HEK293T (cell line): ENCODE results near the gene CHCHD10.

ENCODE experiments used
- CTCF ChIA-PET: fragments of 350-600 bp; formaldehyde crosslinking; extraction: SDS; loops from one replicate; lab custom pipeline; 2021; ENCODE audit warnings: antibody characterized with exemption, inconsistent platforms; lab: Yijun Ruan, JAX
- POLR2A ChIA-PET: fragments of 350-600 bp; formaldehyde crosslinking; extraction: SDS; loops from one replicate; lab custom pipeline; 2020; ENCODE audit warnings: antibody characterized with exemption, inconsistent platforms; lab: Yijun Ruan, JAX
- DNase-seq: peaks from one replicate; pipeline ENCODE4 v3.0.0; 2012; ENCODE audit warnings: mixed read lengths; ENCODE audit errors: extremely low spot score
- ARNT ChIP-seq: fragments of 450-650 bp; IDR thresholded peaks from 2 replicates; pipeline ENCODE4 v1.6.1; 2017; ENCODE audit warnings: mild to moderate bottlenecking
- BHLHE40 ChIP-seq: fragments of 450-650 bp; IDR thresholded peaks from 2 replicates; pipeline ENCODE4 v1.6.1; 2016; ENCODE audit warnings: mild to moderate bottlenecking, moderate library complexity, borderline replicate concordance
- CTBP1 ChIP-seq: fragments of 450-650 bp; IDR thresholded peaks from 2 replicates; pipeline ENCODE4 v1.6.1; 2016; ENCODE audit warnings: borderline replicate concordance
- ELF4 ChIP-seq: fragments of 450-650 bp; IDR thresholded peaks from 2 replicates; pipeline ENCODE4 v1.6.1; 2017; ENCODE audit warnings: antibody characterized with exemption
- FOXA1 ChIP-seq: fragments of 450-650 bp; IDR thresholded peaks from 2 replicates; pipeline ENCODE4 v1.6.1; 2016; ENCODE audit warnings: mild to moderate bottlenecking
- FOXK2 ChIP-seq: fragments of 450-650 bp; IDR thresholded peaks from 2 replicates; pipeline ENCODE4 v1.6.1; 2016; ENCODE audit warnings: mild to moderate bottlenecking
- FOXM1 ChIP-seq: fragments of 450-650 bp; IDR thresholded peaks from 2 replicates; pipeline ENCODE4 v1.6.1; 2017; ENCODE audit warnings: mild to moderate bottlenecking, borderline replicate concordance
- HDGF ChIP-seq: fragments of 450-650 bp; IDR thresholded peaks from 2 replicates; pipeline ENCODE4 v1.6.1; 2017; ENCODE audit warnings: antibody characterized with exemption, borderline replicate concordance
- L3MBTL2 ChIP-seq: fragments of 450-650 bp; conservative IDR thresholded peaks from 2 replicates; pipeline ENCODE4 v1.6.1; 2016; ENCODE audit warnings: mild to moderate bottlenecking
- LEF1 ChIP-seq: fragments of 450-650 bp; IDR thresholded peaks from 2 replicates; pipeline ENCODE4 v1.6.1; 2017; ENCODE audit warnings: mild to moderate bottlenecking, borderline replicate concordance
- NFRKB ChIP-seq: fragments of 450-650 bp; IDR thresholded peaks from 2 replicates; pipeline ENCODE4 v1.6.1; 2016; ENCODE audit warnings: mild to moderate bottlenecking, moderate library complexity
- PKNOX1 ChIP-seq: fragments of 450-650 bp; IDR thresholded peaks from 2 replicates; pipeline ENCODE4 v1.6.1; 2016
- SP1 ChIP-seq: fragments of 450-650 bp; IDR thresholded peaks from 2 replicates; pipeline ENCODE4 v1.6.1; 2017
- SUZ12 ChIP-seq: fragments of 450-650 bp; IDR thresholded peaks from 2 replicates; pipeline ENCODE4 v1.6.1; 2016; ENCODE audit warnings: mild to moderate bottlenecking
- TARDBP ChIP-seq: fragments of 450-650 bp; IDR thresholded peaks from 2 replicates; pipeline ENCODE4 v1.6.1; 2016
- ZNF384 ChIP-seq: fragments of 450-650 bp; IDR thresholded peaks from 2 replicates; pipeline ENCODE4 v1.6.1; 2016

The CHCHD10 gene

GRCh38 chr22:23774922-23775436 is 7.2 kb upstream of the CHCHD10 start:
- ChIA-PET POLR2A (interaction anchor here (0.6 to 3.3 kb wide), 6 partner anchors 8 to 119 kb away, joined by 3 to 23 read pairs (median 4); partner anchors contain the start of genes MIF, SLC2A11 and SMARCB1), CTCF (interaction anchor here (1.1 to 1.2 kb wide), 2 partner anchors 14 to 82 kb away, joined by 3 to 4 read pairs; partner anchors contain the start of gene SLC2A11)
- DNase-seq: no peak
- TF ChIP-seq SUZ12: no peak
- no peak for TF ChIP-seq FOXA1
- no peak for TF ChIP-seq ARNT
- no peak for TF ChIP-seq L3MBTL2
- no peak for TF ChIP-seq ZNF384
- TF ChIP-seq NFRKB: no peak
- no peak for TF ChIP-seq FOXK2
- no peak for TF ChIP-seq HDGF
- no peak for TF ChIP-seq TARDBP
- no peak for TF ChIP-seq SP1
- no peak for TF ChIP-seq FOXM1
- no peak for TF ChIP-seq BHLHE40
- TF ChIP-seq LEF1: no peak
- no peak for TF ChIP-seq CTBP1
- TF ChIP-seq ELF4: no peak
- TF ChIP-seq PKNOX1: no peak

- ChIA-PET CTCF (interaction anchor here (0.6 to 1.2 kb wide), 3 partner anchors 11 to 83 kb away, joined by 3 to 4 read pairs (median 4); partner anchors contain the start of gene SLC2A11), POLR2A (interaction anchor here (0.6 to 3.3 kb wide), 5 partner anchors 12 to 120 kb away, joined by 3 to 23 read pairs (median 4); partner anchors contain the start of genes MIF, SLC2A11 and SMARCB1)
- TF ChIP-seq TARDBP (no peak), ZNF384 (no peak), SUZ12 (no peak)
- DNase-seq: no peak
Measured at GRCh38 chr22:23774114-23774921, 6.5 kb upstream of the CHCHD10 start.

GRCh38 chr22:23773483-23774113 is 5.8 kb upstream of the CHCHD10 start:
- CTCF ChIA-PET: interaction anchor here (0.6 to 1.2 kb wide), 3 partner anchors 11 to 84 kb away, joined by 3 to 4 read pairs (median 4); partner anchors contain the start of gene SLC2A11
- POLR2A ChIA-PET: interaction anchor here (2.6 to 3.3 kb wide), 2 partner anchors 12 to 84 kb away, joined by 16 to 23 read pairs; partner anchors contain the start of genes SLC2A11 and SMARCB1
- no peak for DNase-seq
- TF ChIP-seq BHLHE40 (no peak), L3MBTL2 (no peak), ZNF384 (no peak), FOXA1 (no peak), PKNOX1 (no peak), CTBP1 (no peak), ELF4 (no peak), NFRKB (no peak), LEF1 (no peak), TARDBP (no peak), ARNT (no peak), SUZ12 (no peak), FOXM1 (no peak), SP1 (no peak), FOXK2 (no peak)

GRCh38 chr22:23772649-23773473 is 5.1 kb upstream of the CHCHD10 start, which contains the start of gene MMP11:
MMP11 (plus strand) TSS chr22:23772849; CDS start chr22:23772871, 22 bp downstream.
- ChIA-PET CTCF (no interaction called here), POLR2A (interaction anchor here (0.8 to 1.0 kb wide), 2 partner anchors 13 to 85 kb away, joined by 3 to 4 read pairs; partner anchors contain the start of gene SLC2A11)
- TF ChIP-seq ELF4 (no peak), HDGF (0 out of 2 replicates have a peak, but pooled peaks have one; percentile 32), LEF1 (no peak), ARNT (no peak)
- DNase-seq: peak; percentile 70

- CTCF ChIA-PET: interaction anchor here (0.7 kb wide), 1 partner anchor 1561 kb away, joined by 3 read pairs; no protein-coding TSS in a partner anchor
- TF ChIP-seq ARNT (no peak), SUZ12 (no peak), FOXM1 (no peak), FOXA1 (no peak), HDGF (no peak), BHLHE40 (no peak), ZNF384 (no peak), ELF4 (no peak)
- no peak for DNase-seq
- POLR2A ChIA-PET: interaction anchor here (0.8 to 1.0 kb wide), 2 partner anchors 13 to 85 kb away, joined by 3 to 4 read pairs; partner anchors contain the start of gene SLC2A11
Measured at GRCh38 chr22:23772315-23772648, 4.5 kb upstream of the CHCHD10 start.
